ENCODE data around the gene ARHGEF17.

DNA sequence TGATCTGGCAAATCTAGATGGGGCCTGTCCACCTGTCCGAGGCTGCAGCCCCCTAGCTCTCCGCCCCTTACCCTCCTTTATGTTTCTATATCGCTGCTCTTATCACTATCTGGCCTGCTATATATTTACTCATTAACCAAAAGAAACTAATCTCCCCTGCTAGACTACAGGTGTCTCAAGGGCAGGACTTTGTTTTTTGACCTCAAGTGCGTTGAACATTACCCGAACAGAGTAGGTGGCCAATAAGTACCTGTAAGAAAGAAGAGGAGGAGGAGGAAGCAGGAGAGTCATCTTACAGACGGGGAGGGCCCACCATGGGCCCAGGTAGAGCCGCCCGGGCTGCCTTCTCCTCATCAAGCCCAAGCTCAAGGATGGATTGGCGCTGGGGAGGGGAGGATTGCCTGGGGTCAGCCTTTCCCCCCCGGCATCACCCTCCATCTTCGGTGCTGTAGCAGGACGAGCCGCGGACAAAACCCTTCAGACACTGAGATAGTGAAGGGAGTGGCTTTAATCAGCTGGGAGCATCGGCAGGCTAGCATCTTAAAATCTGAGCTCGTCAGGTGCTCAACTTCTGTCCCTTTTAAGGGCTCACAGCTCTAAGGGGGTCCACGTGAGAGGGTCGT is 37.1 kb upstream of the ARHGEF17 start:
- TF ChIP-seq, protein P1, sequence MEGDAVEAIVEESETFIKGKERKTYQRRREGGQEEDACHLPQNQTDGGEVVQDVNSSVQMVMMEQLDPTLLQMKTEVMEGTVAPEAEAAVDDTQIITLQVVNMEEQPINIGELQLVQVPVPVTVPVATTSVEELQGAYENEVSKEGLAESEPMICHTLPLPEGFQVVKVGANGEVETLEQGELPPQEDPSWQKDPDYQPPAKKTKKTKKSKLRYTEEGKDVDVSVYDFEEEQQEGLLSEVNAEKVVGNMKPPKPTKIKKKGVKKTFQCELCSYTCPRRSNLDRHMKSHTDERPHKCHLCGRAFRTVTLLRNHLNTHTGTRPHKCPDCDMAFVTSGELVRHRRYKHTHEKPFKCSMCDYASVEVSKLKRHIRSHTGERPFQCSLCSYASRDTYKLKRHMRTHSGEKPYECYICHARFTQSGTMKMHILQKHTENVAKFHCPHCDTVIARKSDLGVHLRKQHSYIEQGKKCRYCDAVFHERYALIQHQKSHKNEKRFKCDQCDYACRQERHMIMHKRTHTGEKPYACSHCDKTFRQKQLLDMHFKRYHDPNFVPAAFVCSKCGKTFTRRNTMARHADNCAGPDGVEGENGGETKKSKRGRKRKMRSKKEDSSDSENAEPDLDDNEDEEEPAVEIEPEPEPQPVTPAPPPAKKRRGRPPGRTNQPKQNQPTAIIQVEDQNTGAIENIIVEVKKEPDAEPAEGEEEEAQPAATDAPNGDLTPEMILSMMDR (IDR thresholded peaks at IDR 0.05; ENCODE audit: poor library complexity): no peak
- no peak for TF ChIP-seq EZH2phosphoT487 (IDR thresholded peaks at IDR 0.05; ENCODE audit: low read depth, severe bottlenecking, unreplicated experiment)
